CD8-positive, alpha-beta memory T cell (primary cell): Measurements from ENCODE around the gene ZNF93. TPM values are rescaled to one million over a fixed set of nuclear protein-coding genes. Genes with fewer than 3 reads are reported as not detected.
A peak's percentile ranks its signal among the peaks of the same experiment; 100 is the strongest.
"Not testable (repeated sequence)": the region's sequence is repeated elsewhere in the genome, so short reads cannot be mapped to it uniquely, and the experiment has no call there.

Experiments
- CTCF ChIA-PET: fragments of 350-600 bp; sonication (Branson Sonifier 250); formaldehyde crosslinking; loops from one replicate; lab custom pipeline; 2021; ENCODE audit warnings: antibody characterized with exemption; lab: Charles Lee
- POLR2A ChIA-PET: fragments of 350-600 bp; sonication (Branson Sonifier 250); formaldehyde crosslinking; loops from one replicate; lab custom pipeline; 2021; ENCODE audit warnings: antibody characterized with exemption; lab: Charles Lee
- DNase-seq, 5 donors: peaks; one replicate each; pipeline versions ENCODE4 v3.0.0 to v3.0.0-alpha.2; 2020 to 2022; ENCODE audit warnings: mixed read lengths in 1 of 5
- H3K27ac ChIP-seq: one replicate; pipeline ENCODE4 v1.7.0; 2013; ENCODE audit warnings: low read depth, mild to moderate bottlenecking, low read length, moderate library complexity
- H3K27me3 ChIP-seq: 2 replicates; pipeline ENCODE4 v1.7.0; 2013; ENCODE audit warnings: low read length, mild to moderate bottlenecking; ENCODE audit not compliant: insufficient read depth, poor library complexity, severe bottlenecking
- H3K36me3 ChIP-seq: 2 replicates; pipeline ENCODE4 v1.7.0; 2013; ENCODE audit warnings: mild to moderate bottlenecking, low read length, moderate library complexity; ENCODE audit not compliant: insufficient read depth
- H3K4me1 ChIP-seq: 2 replicates; pipeline ENCODE4 v1.7.0; 2013; ENCODE audit warnings: mild to moderate bottlenecking, low read length, moderate library complexity; ENCODE audit not compliant: insufficient read depth
- H3K4me3 ChIP-seq: 2 replicates; pipeline ENCODE4 v1.7.0; 2013; ENCODE audit warnings: mild to moderate bottlenecking, low read length
- H3K9me3 ChIP-seq: 2 replicates; pipeline ENCODE4 v1.7.0; 2013; ENCODE audit warnings: mild to moderate bottlenecking, low read length
- H3K27ac Mint-ChIP-seq, 8 donors: one replicate each; pipeline ENCODE4 v1.8.0; 2020 to 2021; ENCODE audit warnings: mixed read lengths in 8 of 8, mild to moderate bottlenecking in 6 of 8, inconsistent platforms in 3 of 8, moderate library complexity in 3 of 8
- H3K27me3 Mint-ChIP-seq, 2 donors: one replicate each; pipeline ENCODE4 v1.8.0; 2020 to 2021; ENCODE audit warnings: mixed read lengths in 2 of 2, mild to moderate bottlenecking in 1 of 2, moderate library complexity in 1 of 2
- H3K36me3 Mint-ChIP-seq, 3 donors: one replicate each; pipeline ENCODE4 v1.8.0; 2020 to 2021; ENCODE audit warnings: mixed read lengths in 3 of 3, inconsistent platforms in 1 of 3, mild to moderate bottlenecking in 1 of 3
- H3K4me1 Mint-ChIP-seq, 3 donors: one replicate each; pipeline ENCODE4 v1.8.0; 2020 to 2021; ENCODE audit warnings: mixed read lengths in 3 of 3, inconsistent platforms in 1 of 3, mild to moderate bottlenecking in 1 of 3
- H3K4me3 Mint-ChIP-seq, 7 donors: one replicate each; pipeline ENCODE4 v1.8.0; 2020 to 2021; ENCODE audit warnings: mixed read lengths in 7 of 7, mild to moderate bottlenecking in 6 of 7, moderate library complexity in 4 of 7, inconsistent platforms in 2 of 7
- H3K9me3 Mint-ChIP-seq, 5 donors: one replicate each; pipeline ENCODE4 v1.8.0; 2020 to 2022; ENCODE audit warnings: mixed read lengths in 5 of 5, mild to moderate bottlenecking in 3 of 5, moderate library complexity in 2 of 5, inconsistent platforms in 1 of 5
- polyA plus RNA-seq: library from polyadenylated mRNA; unstranded; fragments of 300-500 nt; fragmentation: Illumina TruSeq; gene quantifications from one replicate; pipeline ENCODE4 v1.2.3, GENCODE V29; 2021
- total RNA-seq, 2 experiments: library from RNA; stranded (reverse); gene quantifications; one replicate each; pipeline ENCODE4 v1.2.3, GENCODE V29; 2021

The ZNF93 gene
- total and polyA plus RNA-seq, 3 experiments from 2014 or later, result 7.9 to 9.1 (median 8.6) TPM

DNA sequence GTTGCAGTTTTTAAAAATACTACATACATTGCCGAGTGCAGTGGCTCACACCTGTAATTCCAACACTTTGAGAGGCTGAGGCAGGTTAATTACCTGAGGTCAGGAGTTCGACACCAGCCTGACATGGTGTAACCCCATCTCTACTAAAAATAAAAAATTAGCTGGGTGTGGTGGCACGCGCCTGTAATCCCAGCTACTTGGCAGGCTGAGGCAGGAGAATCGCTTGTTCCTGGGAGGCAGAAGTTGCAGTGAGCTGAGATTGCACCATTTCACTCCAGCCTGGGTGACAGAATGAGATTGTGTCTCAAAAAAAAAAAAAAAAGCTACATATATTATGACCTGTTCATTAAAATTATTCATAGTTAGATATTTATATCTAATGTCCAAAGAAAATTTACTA, 30.7 kb upstream of the ZNF93 start:
- POLR2A ChIA-PET, result interaction anchor here (0.6 to 1.1 kb wide), 2 partner anchors 31 to 202 kb away, joined by 4 read pairs; partner anchors contain the start of gene ZNF101
- H3K4me1 ChIP-seq, result peaks cover 25% of the 10 kb centered on the region
- H3K4me3 ChIP-seq, H3K9me3 ChIP-seq, CTCF ChIA-PET, H3K27ac Mint-ChIP-seq, H3K27ac ChIP-seq, H3K36me3 ChIP-seq, H3K27me3 ChIP-seq, H3K9me3 Mint-ChIP-seq, DNase-seq, H3K27me3 Mint-ChIP-seq: not testable (repeated sequence)
- H3K4me1 Mint-ChIP-seq, result peaks cover 47 to 59% (median 52%) of the 10 kb centered on the region in 3 donors
- peak overlapping the region in 1 of 7 donors; percentile 9 for H3K4me3 Mint-ChIP-seq
- peaks cover 0 to 42% (median 0%) of the 10 kb centered on the region in 3 donors for H3K36me3 Mint-ChIP-seq

DNA sequence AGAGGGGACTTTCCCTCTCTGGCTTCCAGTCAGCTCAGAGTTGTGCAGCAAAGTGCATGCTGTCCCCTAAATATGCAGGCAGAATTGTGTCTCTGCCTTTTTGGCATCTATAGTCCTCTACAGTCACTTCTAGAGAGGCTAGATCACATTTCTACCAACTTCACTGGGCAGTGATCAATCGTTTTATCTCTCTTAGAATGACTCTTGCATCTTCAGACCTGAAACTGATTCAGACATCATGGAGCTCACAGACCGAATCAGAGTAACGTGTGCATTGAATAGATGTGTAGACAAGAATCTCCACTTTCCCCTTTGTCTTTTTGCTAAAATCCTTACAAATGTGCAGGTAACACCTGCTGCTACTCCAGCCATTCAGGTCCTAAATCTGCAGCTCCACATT, 28.8 kb upstream of the ZNF93 start:
- Mint-ChIP-seq H3K4me1 (peaks cover 48 to 69% (median 63%) of the 10 kb centered on the region in 3 donors), H3K9me3 (no peaks in the 10 kb centered on the region), H3K4me3 (peak overlapping the region in 3 of 7 donors; percentile 1 to 36 (median 1)), H3K27me3 (no peaks in the 10 kb centered on the region), H3K36me3 (peaks cover 0 to 41% (median 3%) of the 10 kb centered on the region in 3 donors), H3K27ac (peak overlapping the region; percentile 2 to 63 (median 32))
- no peaks in the 10 kb centered on the region for H3K9me3 ChIP-seq
- POLR2A ChIA-PET, result no interaction called here
- peaks cover 8% of the 10 kb centered on the region for H3K36me3 ChIP-seq
- CTCF ChIA-PET, result no interaction called here
- no peaks in the 10 kb centered on the region for H3K27me3 ChIP-seq
- H3K4me1 ChIP-seq, result peaks cover 20% of the 10 kb centered on the region
- no peak overlapping the region for H3K4me3 ChIP-seq
- no peak for DNase-seq
- no peak overlapping the region for H3K27ac ChIP-seq

DNA sequence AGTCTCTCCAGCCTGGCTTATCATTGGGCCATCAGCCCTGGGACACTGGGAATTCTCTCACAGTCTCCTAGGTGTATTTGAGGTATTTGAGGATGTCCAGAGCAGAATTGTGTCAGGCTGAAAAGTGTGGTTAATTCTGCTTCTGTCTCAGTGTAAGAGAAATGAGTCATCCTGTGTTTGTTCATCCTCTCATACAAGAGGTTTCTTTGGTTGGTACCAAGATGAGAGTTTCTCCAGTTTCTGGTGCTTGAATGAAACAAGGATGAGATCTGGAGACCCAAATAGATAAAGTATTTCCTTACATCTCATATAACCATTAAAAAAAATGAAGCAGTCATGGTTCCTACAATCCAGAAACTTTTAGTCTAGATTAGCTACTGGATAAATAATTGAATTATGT, 27.4 kb upstream of the ZNF93 start:
- Histone ChIP-seq H3K36me3 (peaks cover 8% of the 10 kb centered on the region), H3K4me3 (no peak overlapping the region), H3K9me3 (no peaks in the 10 kb centered on the region), H3K27me3 (no peaks in the 10 kb centered on the region), H3K27ac (no peak overlapping the region), H3K4me1 (peaks cover 8% of the 10 kb centered on the region)
- Mint-ChIP-seq H3K27ac (peak overlapping the region in 1 of 8 donors; percentile 9), H3K4me3 (no peak overlapping the region), H3K36me3 (peaks cover 0 to 45% (median 3%) of the 10 kb centered on the region in 3 donors), H3K4me1 (peaks cover 40 to 64% (median 55%) of the 10 kb centered on the region in 3 donors), H3K9me3 (no peaks in the 10 kb centered on the region), H3K27me3 (no peaks in the 10 kb centered on the region)
- no peak for DNase-seq
- ChIA-PET POLR2A (no interaction called here), CTCF (no interaction called here)

DNA sequence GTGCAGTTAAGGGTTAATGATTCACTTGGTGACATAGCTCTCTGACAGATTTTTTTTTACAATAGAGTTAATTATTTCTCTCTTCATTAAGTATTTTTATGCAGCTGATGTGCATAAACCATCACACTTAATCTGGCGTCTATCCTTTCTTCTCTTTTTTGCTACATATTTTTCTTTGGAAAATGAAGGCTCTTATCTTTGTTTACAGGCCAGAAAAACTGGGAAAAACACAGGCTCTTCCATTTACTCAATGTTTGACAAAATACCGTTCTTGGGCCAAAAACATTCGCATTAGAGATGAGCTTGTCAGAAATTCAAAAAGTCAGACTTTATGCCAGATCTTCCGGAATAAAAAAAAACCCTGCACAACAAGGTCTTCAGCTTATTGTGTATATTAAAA, 23.0 kb upstream of the ZNF93 start:
- Histone ChIP-seq H3K9me3 (no peaks in the 10 kb centered on the region), H3K27ac (no peak overlapping the region), H3K27me3 (no peaks in the 10 kb centered on the region), H3K36me3 (peaks cover 13% of the 10 kb centered on the region), H3K4me1 (peaks cover 6% of the 10 kb centered on the region), H3K4me3 (no peak overlapping the region)
- Mint-ChIP-seq H3K4me3 (no peak overlapping the region), H3K9me3 (no peaks in the 10 kb centered on the region), H3K27me3 (no peaks in the 10 kb centered on the region), H3K4me1 (peaks cover 17 to 37% (median 25%) of the 10 kb centered on the region in 3 donors), H3K27ac (no peak overlapping the region), H3K36me3 (peaks cover 8 to 64% (median 15%) of the 10 kb centered on the region in 3 donors)
- ChIA-PET POLR2A (interaction anchor here (0.5 kb wide), 1 partner anchor 17 kb away, joined by 3 read pairs; no protein-coding TSS in a partner anchor), CTCF (no interaction called here)
- DNase-seq, result no peak

DNA sequence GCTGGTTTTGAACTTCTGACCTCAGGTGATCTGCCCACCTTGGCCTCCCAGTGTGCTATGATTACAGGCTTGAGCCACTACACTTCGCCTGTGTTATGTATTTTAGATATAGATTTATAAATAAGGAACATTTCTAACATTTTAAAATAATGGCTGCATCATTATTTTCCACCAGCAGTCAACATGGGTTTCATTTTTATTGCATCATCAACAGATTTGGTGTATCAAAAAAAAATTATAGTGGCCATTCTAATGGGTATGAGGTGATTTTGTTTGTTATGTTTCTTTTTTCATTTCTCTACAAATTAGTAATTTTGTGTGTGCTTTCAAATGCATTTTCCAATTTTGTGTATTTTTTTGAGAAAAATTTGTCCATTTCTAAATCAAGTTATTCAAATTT, 16.2 kb upstream of the ZNF93 start:
- Mint-ChIP-seq H3K4me1 (peaks cover 0 to 3% (median 0%) of the 10 kb centered on the region in 3 donors), H3K27ac (no peak overlapping the region), H3K9me3 (peaks cover 3 to 15% (median 11%) of the 10 kb centered on the region in 5 donors), H3K36me3 (peaks cover 20 to 69% (median 37%) of the 10 kb centered on the region in 3 donors), H3K4me3 (no peak overlapping the region), H3K27me3 (no peaks in the 10 kb centered on the region)
- no peak overlapping the region for H3K4me3 ChIP-seq
- no peaks in the 10 kb centered on the region for H3K4me1 ChIP-seq
- POLR2A ChIA-PET, result no interaction called here
- peaks cover 3% of the 10 kb centered on the region for H3K9me3 ChIP-seq
- no peaks in the 10 kb centered on the region for H3K27me3 ChIP-seq
- peaks cover 8% of the 10 kb centered on the region for H3K36me3 ChIP-seq
- H3K27ac ChIP-seq, result no peak overlapping the region
- CTCF ChIA-PET, result no interaction called here
- no peak for DNase-seq

DNA sequence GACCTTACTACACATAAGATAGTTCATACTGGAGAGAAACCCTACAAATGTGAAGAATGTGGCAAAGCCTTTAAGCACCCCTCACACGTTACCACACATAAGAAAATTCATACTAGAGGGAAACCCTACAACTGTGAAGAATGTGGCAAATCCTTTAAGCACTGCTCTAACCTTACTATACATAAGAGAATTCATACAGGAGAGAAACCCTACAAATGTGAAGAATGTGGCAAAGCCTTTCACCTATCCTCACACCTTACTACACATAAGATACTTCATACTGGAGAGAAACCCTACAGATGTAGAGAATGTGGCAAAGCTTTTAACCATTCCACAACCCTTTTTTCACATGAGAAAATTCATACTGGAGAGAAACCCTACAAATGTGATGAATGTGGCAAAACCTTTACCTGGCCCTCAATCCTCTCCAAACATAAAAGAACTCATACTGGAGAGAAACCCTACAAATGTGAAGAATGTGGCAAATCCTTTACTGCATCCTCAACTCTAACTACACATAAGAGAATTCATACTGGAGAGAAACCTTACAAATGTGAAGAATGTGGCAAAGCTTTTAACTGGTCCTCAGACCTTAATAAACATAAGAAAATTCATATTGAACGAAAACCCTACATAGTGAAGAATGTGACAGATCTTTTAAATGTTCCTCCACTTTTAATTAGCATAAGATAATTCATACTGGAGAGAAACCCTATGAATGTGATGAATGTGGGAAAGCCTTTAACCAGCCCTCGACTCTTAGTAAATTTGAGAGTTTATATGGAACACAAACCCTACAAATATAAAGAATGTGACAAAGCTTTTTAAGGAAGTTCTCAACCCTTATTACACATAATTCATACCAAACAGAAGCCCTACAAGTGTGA, 8.4 kb upstream of the ZNF93 start:
- Mint-ChIP-seq H3K9me3 (peaks cover 37 to 73% (median 67%) of the 10 kb centered on the region in 5 donors), H3K36me3 (peaks cover 17 to 60% (median 46%) of the 10 kb centered on the region in 3 donors)
- H3K4me1 Mint-ChIP-seq, POLR2A ChIA-PET, H3K27ac ChIP-seq, H3K4me1 ChIP-seq, H3K27ac Mint-ChIP-seq, DNase-seq, H3K27me3 ChIP-seq, H3K4me3 Mint-ChIP-seq, H3K27me3 Mint-ChIP-seq, CTCF ChIA-PET, H3K4me3 ChIP-seq: not testable (repeated sequence)
- Histone ChIP-seq H3K9me3 (peaks cover 48% of the 10 kb centered on the region), H3K36me3 (peaks cover 15% of the 10 kb centered on the region)

DNA sequence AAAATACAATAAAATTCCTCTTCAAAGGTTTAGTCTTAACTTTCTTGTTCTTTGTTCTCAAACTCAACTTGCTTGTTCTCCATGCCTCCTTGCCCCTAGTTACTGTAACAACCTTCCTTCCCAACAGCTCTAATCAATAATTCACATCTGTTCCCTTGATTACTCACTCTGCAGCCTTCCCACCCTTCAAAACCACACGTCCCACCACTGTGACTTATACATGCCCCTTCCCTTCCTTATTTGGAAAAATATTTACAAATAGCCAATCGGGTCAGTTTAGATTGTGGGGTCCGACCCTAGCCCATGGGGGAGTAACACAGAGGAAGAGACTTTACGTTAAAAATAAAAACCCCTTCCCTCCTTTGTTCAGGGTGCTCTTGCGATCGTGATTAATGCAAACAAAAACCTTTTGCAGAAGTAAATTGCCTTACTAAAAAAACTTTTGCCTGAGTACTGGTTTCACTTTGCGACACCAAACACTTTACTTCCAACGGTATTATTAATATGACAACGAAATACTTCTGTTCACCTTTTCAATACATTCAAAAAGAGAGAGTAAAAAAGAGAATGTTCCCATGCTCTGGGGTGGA, 512 bp upstream of the ZNF93 start:
- H3K4me3 ChIP-seq, result peak overlapping the region; percentile 91
- no peaks in the 10 kb centered on the region for H3K36me3 ChIP-seq

More for the DNA sequence above, 512 bp upstream of the ZNF93 start:
- Histone ChIP-seq H3K4me1 (peaks cover 8% of the 10 kb centered on the region), H3K27me3 (no peaks in the 10 kb centered on the region), H3K27ac (peak overlapping the region; percentile 71), H3K9me3 (peaks cover 19% of the 10 kb centered on the region)
- ChIA-PET CTCF (interaction anchor here (1.6 kb wide), 2 partner anchors 34 to 368 kb away, joined by 4 to 7 read pairs; partner anchors contain the start of gene ZNF253), POLR2A (interaction anchor here (1.0 to 2.9 kb wide), 6 partner anchors 33 to 237 kb away, joined by 3 to 25 read pairs (median 10); partner anchors contain the start of genes ATP13A1, ZNF101, ZNF253 and ZNF506)
- Mint-ChIP-seq H3K4me1 (peaks cover 23 to 41% (median 32%) of the 10 kb centered on the region in 3 donors), H3K27me3 (no peaks in the 10 kb centered on the region), H3K4me3 (peak overlapping the region; percentile 90 to 99 (median 95)), H3K9me3 (peaks cover 14 to 34% (median 31%) of the 10 kb centered on the region in 5 donors), H3K27ac (peak overlapping the region; percentile 45 to 96 (median 93)), H3K36me3 (peaks cover 0 to 20% (median 12%) of the 10 kb centered on the region in 3 donors)
- no peak for DNase-seq
